ENCODE data around the gene CEPT1. TPM values are rescaled to one million over a fixed set of nuclear protein-coding genes. Genes with fewer than 3 reads are reported as not detected.

The CEPT1 gene
- total RNA-seq, 4 donors from 2014 or later: 32.2 to 53.8 (median 51.7) TPM

DNA sequence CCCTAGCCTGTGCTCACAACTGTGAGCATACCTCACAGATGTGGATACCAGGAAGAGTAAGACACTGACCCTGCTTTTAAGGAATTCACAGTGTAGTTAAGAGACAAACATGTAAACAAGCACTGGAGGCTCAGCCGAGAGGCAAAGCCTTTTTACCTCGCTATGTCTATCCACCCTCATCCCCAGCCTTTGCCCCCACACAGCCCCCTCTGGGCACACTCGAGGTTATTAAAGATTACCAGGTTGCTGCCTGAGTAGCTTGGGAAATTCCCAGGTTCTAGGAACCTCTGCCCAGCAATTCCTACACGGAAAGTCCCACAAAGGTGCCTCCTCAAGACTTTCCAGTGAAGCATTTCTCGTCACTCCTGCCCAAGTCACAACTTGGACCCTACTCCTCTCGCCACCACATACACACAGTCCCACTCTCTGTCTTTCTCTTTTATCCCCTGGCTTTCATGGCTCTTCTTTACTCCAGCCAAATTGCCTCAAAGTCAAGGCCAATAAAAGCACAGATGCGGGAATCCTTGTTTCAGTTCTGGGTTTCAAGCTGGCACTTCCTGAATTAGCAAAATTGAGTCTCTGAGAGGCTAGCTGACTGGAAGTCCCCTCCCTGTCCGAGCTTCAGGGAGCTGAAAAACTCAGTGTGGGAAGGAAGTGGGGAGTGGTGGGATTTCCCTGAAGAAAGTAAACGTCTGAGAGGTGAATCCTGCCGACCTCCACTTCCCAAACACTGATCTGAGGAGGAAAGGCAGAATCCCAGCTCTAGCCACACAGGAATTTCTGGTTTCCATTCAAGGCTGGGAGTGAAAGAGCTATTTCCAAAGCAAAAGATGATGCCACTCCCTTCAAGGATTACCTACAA, 52.9 kb downstream of the CEPT1 start:
- H3K27ac ChIP-seq: no peak overlapping the region
- intact Hi-C loops (cut with DNase I): no loop called here

DNA sequence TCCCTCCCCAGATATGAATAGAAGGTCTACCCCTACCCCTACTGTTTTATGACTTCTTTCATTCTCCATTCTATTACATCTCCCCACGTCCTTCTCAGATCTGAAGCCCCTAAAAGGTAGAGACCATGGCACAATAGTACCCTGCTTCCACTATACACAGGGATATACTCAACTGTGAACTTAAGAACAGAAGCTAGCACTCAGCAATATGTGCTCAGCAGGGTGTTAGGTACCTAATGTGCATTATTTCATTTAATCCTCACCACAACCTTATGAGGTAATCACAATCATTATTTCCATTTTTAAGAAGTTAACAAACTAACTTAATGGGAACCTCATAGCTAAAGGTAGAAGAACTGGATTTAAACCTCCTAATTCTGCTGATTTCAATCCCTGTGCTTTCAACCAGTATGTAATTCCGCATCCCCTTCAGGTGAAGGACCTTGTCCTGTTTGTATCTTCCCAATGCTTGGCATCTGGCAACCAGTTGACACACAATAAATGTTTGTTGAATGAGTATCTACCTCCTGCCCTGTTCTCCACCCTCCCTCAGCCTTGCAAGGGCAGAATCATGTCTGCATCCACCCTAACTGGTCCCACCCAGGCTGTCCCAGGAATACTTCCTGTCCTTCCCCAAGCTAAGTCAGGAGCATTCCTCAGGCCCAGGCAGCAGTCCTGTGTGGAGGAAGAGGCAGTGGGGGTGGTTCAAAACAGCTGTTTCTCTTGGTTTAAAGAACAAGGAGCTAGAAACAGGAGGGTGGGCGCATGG, 53.9 kb downstream of the CEPT1 start:
- intact Hi-C loops (cut with DNase I): no loop called here

More for the DNA sequence above, 52.9 kb downstream of the CEPT1 start:
- Histone ChIP-seq H3K9me3 (no peaks in the 10 kb centered on the region), H3K4me3 (replicated peaks in 1 of 3) (no peak overlapping the region), H3K36me3 (peaks cover 3 to 15% of the 10 kb centered on the region in 2 donors), H3K27me3 (no peaks in the 10 kb centered on the region), H3K4me1 (peaks cover 0 to 16% of the 10 kb centered on the region in 2 donors)
- no peak for TF ChIP-seq POLR2A (IDR thresholded peaks at IDR 0.05)
- TF ChIP-seq, protein P1, sequence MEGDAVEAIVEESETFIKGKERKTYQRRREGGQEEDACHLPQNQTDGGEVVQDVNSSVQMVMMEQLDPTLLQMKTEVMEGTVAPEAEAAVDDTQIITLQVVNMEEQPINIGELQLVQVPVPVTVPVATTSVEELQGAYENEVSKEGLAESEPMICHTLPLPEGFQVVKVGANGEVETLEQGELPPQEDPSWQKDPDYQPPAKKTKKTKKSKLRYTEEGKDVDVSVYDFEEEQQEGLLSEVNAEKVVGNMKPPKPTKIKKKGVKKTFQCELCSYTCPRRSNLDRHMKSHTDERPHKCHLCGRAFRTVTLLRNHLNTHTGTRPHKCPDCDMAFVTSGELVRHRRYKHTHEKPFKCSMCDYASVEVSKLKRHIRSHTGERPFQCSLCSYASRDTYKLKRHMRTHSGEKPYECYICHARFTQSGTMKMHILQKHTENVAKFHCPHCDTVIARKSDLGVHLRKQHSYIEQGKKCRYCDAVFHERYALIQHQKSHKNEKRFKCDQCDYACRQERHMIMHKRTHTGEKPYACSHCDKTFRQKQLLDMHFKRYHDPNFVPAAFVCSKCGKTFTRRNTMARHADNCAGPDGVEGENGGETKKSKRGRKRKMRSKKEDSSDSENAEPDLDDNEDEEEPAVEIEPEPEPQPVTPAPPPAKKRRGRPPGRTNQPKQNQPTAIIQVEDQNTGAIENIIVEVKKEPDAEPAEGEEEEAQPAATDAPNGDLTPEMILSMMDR (IDR thresholded peaks at IDR 0.05): no peak
- 61 to 64% methylated on average over 10 of the region's 10 CpGs for WGBS, 2 donors
- no peak for DNase-seq

DNA sequence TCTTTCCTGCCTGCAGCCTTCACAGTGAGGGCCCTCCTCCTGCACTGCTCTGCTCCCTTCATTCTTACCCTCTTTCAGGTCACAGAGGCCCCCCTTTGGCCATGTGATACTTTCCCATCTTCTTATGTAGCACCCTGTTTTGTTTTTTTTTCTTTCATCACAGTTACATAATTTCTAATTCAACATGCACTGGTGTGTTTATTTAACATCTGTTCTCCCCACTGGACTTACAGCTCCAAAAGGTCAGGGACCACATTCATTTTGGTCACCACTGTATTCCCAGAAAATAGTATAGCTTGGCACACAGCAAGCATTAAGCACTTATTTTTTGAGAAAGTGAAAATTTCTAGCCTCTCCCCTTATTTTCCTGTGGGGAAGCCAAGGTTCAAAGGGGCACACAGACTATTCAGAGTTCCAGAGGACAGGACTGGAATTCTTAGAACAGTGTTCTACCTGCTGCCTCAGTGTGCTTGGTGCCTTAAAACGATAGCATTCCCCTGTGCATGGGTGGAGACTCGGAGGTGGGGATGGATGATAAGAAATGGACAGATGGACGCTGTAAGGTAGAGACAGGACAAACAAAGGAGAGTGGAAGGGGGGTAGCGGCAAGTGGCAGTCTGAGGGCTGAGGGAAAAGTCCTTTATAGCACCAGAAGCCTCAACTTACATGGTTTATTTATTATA, 55.1 kb downstream of the CEPT1 start:
- intact Hi-C loops (cut with DNase I): no loop called here
- DNase-seq: no peak
- peaks cover 3 to 13% of the 10 kb centered on the region in 2 donors for H3K36me3 ChIP-seq
- peaks cover 0 to 16% of the 10 kb centered on the region in 2 donors for H3K4me1 ChIP-seq
- no peak overlapping the region for H3K4me3 ChIP-seq (replicated peaks in 1 of 3)
- H3K9me3 ChIP-seq: no peaks in the 10 kb centered on the region
- WGBS, 2 donors: 83 to 89% methylated on average over 4 of the region's 4 CpGs
- TF ChIP-seq, protein P1 (IDR thresholded peaks at IDR 0.05): no peak
- no peak for TF ChIP-seq POLR2A (IDR thresholded peaks at IDR 0.05)
- H3K27ac ChIP-seq: no peak overlapping the region
- no peaks in the 10 kb centered on the region for H3K27me3 ChIP-seq

More for the DNA sequence above, 53.9 kb downstream of the CEPT1 start:
- Histone ChIP-seq H3K27me3 (no peaks in the 10 kb centered on the region), H3K4me1 (peaks cover 0 to 16% of the 10 kb centered on the region in 2 donors), H3K27ac (no peak overlapping the region), H3K36me3 (peaks cover 3 to 13% of the 10 kb centered on the region in 2 donors), H3K4me3 (replicated peaks in 1 of 3) (no peak overlapping the region), H3K9me3 (no peaks in the 10 kb centered on the region)
- TF ChIP-seq, protein P1 (IDR thresholded peaks at IDR 0.05): no peak
- no peak for TF ChIP-seq POLR2A (IDR thresholded peaks at IDR 0.05)
- DNase-seq: no peak
- WGBS, 2 donors: 96% methylated on average over 3 of the region's 3 CpGs

DNA sequence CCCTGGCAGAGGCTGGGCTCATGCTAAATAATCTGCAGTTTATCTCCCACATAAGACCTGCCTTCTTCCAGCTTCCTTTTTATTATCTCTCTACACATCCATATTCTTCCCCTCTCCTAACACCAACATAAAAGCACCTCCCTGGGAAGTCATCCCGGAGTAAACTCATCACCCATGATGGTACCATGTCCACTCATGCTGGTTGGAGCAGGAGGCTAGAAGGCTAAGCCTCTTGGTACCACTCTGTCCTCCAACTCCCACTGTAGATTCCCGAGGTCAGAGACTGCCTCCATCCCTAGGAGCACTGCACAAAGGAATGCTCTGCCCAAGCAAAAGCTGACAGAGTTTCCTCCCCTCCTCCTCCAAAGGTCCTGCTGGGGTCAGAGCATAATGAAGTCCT, 56.2 kb downstream of the CEPT1 start:
- Histone ChIP-seq H3K4me3 (replicated peaks in 1 of 3) (no peak overlapping the region), H3K9me3 (no peaks in the 10 kb centered on the region), H3K36me3 (peaks cover 3 to 13% of the 10 kb centered on the region in 2 donors), H3K27me3 (no peaks in the 10 kb centered on the region), H3K27ac (no peak overlapping the region), H3K4me1 (peaks cover 0 to 17% of the 10 kb centered on the region in 2 donors)
- intact Hi-C loops (cut with DNase I): no loop called here
- no peak for DNase-seq
- TF ChIP-seq, protein P1 (IDR thresholded peaks at IDR 0.05): no peak
- TF ChIP-seq POLR2A (IDR thresholded peaks at IDR 0.05): no peak
- 87 to 96% methylated on average over 2 of the region's 2 CpGs for WGBS, 2 donors

Measured in thyroid gland (tissue), 4 donors.